Measurements from ENCODE around the gene CLSTN2.

CLSTN2 gene

DNA sequence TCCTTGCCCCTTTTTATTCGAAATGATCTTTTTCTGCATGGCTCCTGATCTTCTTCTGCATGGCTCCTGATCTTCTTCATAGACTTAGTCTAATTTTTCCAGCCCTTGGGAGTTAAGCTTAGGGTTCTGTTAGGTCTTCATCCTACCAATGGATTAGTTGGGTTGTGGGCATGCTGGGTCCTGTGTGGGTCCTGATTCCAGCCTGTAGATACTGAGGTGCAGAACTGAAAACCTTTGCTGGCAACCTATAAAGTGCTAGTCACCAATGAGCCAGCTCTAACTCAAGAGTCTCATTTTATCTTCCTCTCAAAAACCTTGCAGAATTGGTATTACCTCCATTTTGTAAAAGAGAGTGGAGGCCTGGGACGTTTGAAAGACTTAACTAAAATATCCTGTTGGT, 229.2 kb downstream of the CLSTN2 start:
- Histone ChIP-seq H3K27me3 (replicated peaks; ENCODE audit: insufficient read depth, low read length) (no peaks in the 10 kb centered on the region), H3K9ac (ENCODE audit: low read length) (no peak overlapping the region), H3K27ac (ENCODE audit: low read length) (no peak overlapping the region), H2AFZ (ENCODE audit: low read length) (no peak overlapping the region), H3K9me2 (replicated peaks; ENCODE audit: insufficient read depth, low read length) (no peaks in the 10 kb centered on the region), H3K4me3 (ENCODE audit: low read length) (no peak overlapping the region), H3K4me2 (ENCODE audit: low read depth, low read length) (no peak overlapping the region), H3K4me1 (ENCODE audit: low read length) (no peaks in the 10 kb centered on the region), H4K20me1 (ENCODE audit: insufficient read depth, low read length) (no peaks in the 10 kb centered on the region), H3F3A (ENCODE audit: insufficient read depth, low read length) (no peaks in the 10 kb centered on the region), H3K9me3 (replicated peaks; ENCODE audit: insufficient read depth, low read length) (no peaks in the 10 kb centered on the region), H3K36me3 (replicated peaks; ENCODE audit: insufficient read depth, low read length) (no peaks in the 10 kb centered on the region), H3K79me2 (ENCODE audit: low read length) (no peaks in the 10 kb centered on the region)
- no peak for DNase-seq
- TF ChIP-seq, protein P1, sequence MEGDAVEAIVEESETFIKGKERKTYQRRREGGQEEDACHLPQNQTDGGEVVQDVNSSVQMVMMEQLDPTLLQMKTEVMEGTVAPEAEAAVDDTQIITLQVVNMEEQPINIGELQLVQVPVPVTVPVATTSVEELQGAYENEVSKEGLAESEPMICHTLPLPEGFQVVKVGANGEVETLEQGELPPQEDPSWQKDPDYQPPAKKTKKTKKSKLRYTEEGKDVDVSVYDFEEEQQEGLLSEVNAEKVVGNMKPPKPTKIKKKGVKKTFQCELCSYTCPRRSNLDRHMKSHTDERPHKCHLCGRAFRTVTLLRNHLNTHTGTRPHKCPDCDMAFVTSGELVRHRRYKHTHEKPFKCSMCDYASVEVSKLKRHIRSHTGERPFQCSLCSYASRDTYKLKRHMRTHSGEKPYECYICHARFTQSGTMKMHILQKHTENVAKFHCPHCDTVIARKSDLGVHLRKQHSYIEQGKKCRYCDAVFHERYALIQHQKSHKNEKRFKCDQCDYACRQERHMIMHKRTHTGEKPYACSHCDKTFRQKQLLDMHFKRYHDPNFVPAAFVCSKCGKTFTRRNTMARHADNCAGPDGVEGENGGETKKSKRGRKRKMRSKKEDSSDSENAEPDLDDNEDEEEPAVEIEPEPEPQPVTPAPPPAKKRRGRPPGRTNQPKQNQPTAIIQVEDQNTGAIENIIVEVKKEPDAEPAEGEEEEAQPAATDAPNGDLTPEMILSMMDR (IDR thresholded peaks at IDR 0.05; ENCODE audit: low read length), result no peak
- TF ChIP-seq EZH2 (optimal IDR thresholded peaks at IDR 0.05; ENCODE audit: low read depth, low read length) (no peak), EZH2phosphoT487 (IDR thresholded peaks at IDR 0.05; ENCODE audit: low read length) (no peak)

GRCh38 chr3:140164922-140165590, 230.1 kb downstream of the CLSTN2 start:
- DNase-seq, result no peak
- H3K79me2 ChIP-seq (ENCODE audit: low read length), result no peaks in the 10 kb centered on the region
- no peak for TF ChIP-seq EZH2 (optimal IDR thresholded peaks at IDR 0.05; ENCODE audit: low read depth, low read length)
- no peak for TF ChIP-seq EZH2phosphoT487 (IDR thresholded peaks at IDR 0.05; ENCODE audit: low read length)
- TF ChIP-seq, protein P1 (IDR thresholded peaks at IDR 0.05; ENCODE audit: low read length), result no peak
- H3K4me1 ChIP-seq (ENCODE audit: low read length), result no peaks in the 10 kb centered on the region
- no peaks in the 10 kb centered on the region for H3K36me3 ChIP-seq (replicated peaks; ENCODE audit: insufficient read depth, low read length)
- H4K20me1 ChIP-seq (ENCODE audit: insufficient read depth, low read length), result no peaks in the 10 kb centered on the region
- H3K9me3 ChIP-seq (replicated peaks; ENCODE audit: insufficient read depth, low read length), result no peaks in the 10 kb centered on the region
- no peak overlapping the region for H3K27ac ChIP-seq (ENCODE audit: low read length)
- no peak overlapping the region for H3K4me2 ChIP-seq (ENCODE audit: low read depth, low read length)
- no peak overlapping the region for H2AFZ ChIP-seq (ENCODE audit: low read length)
- no peak overlapping the region for H3K9ac ChIP-seq (ENCODE audit: low read length)
- no peaks in the 10 kb centered on the region for H3F3A ChIP-seq (ENCODE audit: insufficient read depth, low read length)
- H3K27me3 ChIP-seq (replicated peaks; ENCODE audit: insufficient read depth, low read length), result no peaks in the 10 kb centered on the region
- no peaks in the 10 kb centered on the region for H3K9me2 ChIP-seq (replicated peaks; ENCODE audit: insufficient read depth, low read length)
- H3K4me3 ChIP-seq (ENCODE audit: low read length), result no peak overlapping the region

DNA sequence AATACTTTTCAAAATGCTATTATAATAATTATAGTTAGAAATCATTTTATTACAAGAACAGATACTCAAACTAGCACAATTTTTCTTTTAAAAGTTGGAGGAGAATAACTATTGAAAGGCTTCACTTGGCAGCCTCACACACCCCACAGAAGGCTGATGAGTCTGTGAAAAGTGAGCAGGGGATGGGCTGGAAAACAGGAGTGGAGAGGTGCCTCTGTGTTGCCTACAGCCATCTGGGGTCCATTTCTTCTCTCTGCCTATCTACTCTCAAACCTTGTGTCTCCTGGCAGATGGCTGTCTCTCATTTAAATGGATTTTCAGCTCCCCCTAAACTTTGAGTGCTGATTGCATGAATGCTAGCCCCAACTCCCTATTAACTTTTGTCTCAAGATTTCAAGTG, 230.8 kb downstream of the CLSTN2 start:
- no peaks in the 10 kb centered on the region for H4K20me1 ChIP-seq (ENCODE audit: insufficient read depth, low read length)
- H3K27me3 ChIP-seq (replicated peaks; ENCODE audit: insufficient read depth, low read length), result no peaks in the 10 kb centered on the region
- no peak for DNase-seq
- H3K4me2 ChIP-seq (ENCODE audit: low read depth, low read length), result no peak overlapping the region
- TF ChIP-seq, protein P1 (IDR thresholded peaks at IDR 0.05; ENCODE audit: low read length), result no peak
- TF ChIP-seq EZH2 (optimal IDR thresholded peaks at IDR 0.05; ENCODE audit: low read depth, low read length), result no peak
- H3K4me1 ChIP-seq (ENCODE audit: low read length), result 0 out of 2 replicates have a peak, but pooled peaks cover 6% of the 10 kb centered on the region
- H3K79me2 ChIP-seq (ENCODE audit: low read length), result no peaks in the 10 kb centered on the region
- no peak overlapping the region for H2AFZ ChIP-seq (ENCODE audit: low read length)
- H3K9me3 ChIP-seq (replicated peaks; ENCODE audit: insufficient read depth, low read length), result no peaks in the 10 kb centered on the region
- H3K27ac ChIP-seq (ENCODE audit: low read length), result no peak overlapping the region
- H3K36me3 ChIP-seq (replicated peaks; ENCODE audit: insufficient read depth, low read length), result no peaks in the 10 kb centered on the region
- no peak overlapping the region for H3K4me3 ChIP-seq (ENCODE audit: low read length)
- H3F3A ChIP-seq (ENCODE audit: insufficient read depth, low read length), result no peaks in the 10 kb centered on the region
- H3K9me2 ChIP-seq (replicated peaks; ENCODE audit: insufficient read depth, low read length), result no peaks in the 10 kb centered on the region
- no peak overlapping the region for H3K9ac ChIP-seq (ENCODE audit: low read length)

Data from MM.1S (cell line).